Glomerular visceral epithelial cell (primary cell): ENCODE measurements around the gene SEC22B.
"Not testable (repeated sequence)": the region's sequence is repeated elsewhere in the genome, so short reads cannot be mapped to it uniquely, and the experiment has no call there.

ENCODE experiments used
- DNase-seq: peaks from one replicate; pipeline ENCODE4 v3.0.0-alpha.2; 2016; ENCODE audit errors: extremely low spot score

The SEC22B gene

DNA sequence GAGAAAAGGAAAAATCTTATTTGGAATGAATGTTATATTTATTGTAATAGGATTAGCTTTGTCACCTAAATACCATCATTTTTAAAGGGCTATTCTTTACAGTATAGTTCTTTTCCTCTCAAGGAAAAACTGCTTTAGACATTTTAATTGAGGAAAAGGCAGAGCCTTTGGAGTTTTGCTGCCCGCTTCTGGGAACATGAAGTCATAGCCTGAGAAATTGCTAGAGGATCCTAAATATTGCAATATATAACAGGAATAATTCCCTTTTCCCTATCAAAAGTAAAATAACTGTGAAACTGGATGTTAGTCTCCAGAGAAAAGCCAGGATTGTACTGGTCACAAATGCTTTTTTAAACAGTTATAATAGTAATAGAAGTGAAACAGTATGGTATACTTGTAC, 30.5 kb downstream of the SEC22B start:
- peak; percentile 30 for DNase-seq

DNA sequence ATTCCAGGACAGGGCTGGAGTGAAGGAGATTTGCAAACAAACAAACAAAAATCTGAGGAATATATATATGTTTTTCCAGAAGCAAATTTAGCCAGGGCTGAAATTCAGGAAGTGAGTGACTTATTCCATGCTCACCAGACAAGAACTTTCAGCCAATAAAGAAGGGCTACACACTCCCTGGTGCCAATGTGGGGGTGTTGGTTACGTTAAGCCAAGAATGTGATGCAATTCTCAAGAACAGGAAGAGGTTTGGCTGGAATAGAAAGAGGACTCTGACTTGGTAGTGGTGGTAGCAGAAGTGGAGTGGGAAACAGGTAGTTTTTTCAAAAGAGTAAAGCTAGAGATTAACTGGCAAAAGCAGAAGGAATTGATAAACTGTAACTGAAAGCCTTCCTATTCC, 31.7 kb downstream of the SEC22B start:
- DNase-seq = not testable (repeated sequence)

DNA sequence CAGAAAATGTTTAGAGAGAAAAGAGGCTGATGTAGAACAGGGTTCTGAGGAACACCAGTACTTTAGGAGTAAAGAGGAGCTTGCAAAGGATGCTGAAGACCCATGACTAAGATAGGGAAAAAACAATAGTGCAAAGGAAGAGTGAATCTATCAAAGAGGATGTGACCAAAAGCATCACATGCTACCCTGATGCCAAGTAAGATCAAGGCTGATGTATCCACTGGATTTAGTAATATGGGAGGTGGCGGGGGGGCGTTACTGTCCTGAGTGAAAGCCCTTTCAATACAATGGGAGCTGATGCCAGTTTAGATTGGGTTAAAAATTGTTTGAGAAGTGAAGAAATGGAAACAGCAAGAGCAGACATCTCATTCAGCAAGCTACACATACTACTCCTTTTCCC, 32.2 kb downstream of the SEC22B start:
- not testable (repeated sequence) for DNase-seq

DNA sequence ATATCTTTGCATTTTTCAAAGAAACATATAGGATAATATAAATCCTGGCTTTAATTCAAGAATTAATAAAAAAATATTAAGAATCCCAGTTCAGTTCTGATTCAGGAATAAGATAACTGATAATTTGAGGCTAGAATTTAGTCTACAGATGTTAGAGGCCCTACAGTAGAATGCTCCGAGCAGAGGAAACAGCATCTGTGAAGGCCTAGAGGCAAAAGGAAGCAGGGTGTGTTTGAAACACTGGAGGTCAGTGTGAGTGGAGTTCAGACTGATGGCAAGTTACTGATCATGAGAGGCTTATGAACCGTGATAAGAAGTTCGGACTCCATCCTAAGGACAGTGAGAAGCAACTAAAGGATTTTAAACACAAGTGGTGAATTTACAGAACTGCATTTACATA, 33.0 kb downstream of the SEC22B start:
- peak; percentile 44 for DNase-seq

DNA sequence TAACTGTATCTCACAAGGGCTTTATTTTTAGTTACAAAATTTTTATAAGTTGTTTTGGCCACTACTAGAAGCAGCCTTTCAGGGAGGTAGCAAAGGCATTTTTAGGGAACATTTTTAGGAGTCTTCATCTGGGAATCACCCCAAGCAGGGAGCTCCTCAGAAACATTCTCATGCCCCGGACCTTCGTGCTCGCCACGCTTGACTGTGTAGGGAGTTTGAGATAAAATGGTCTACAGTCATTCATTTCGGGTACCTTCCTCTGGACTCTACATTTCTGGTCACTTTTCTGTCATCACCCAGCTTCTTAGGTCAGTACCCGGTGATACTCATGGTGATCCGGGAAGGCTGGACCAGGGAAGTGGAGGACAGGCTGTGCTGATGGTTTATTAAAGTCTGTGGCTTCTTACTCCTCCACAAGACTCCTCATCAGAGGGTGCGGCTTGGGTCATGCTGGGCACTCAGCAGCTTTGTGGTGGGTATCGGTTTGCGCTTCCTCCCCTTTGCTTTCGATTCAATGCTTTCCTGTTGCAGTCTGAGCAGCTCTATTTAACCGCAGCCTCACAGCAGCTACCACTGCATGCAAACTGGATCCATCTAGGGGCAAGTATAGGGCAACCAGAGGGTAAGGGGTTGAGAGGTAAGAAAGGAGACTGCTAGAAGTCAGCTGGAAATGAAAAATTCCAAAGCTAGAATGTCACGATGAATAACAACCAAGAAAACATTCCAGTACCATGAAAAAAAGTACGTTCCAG, 33.6 kb downstream of the SEC22B start:
- DNase-seq = peak; percentile 94

DNA sequence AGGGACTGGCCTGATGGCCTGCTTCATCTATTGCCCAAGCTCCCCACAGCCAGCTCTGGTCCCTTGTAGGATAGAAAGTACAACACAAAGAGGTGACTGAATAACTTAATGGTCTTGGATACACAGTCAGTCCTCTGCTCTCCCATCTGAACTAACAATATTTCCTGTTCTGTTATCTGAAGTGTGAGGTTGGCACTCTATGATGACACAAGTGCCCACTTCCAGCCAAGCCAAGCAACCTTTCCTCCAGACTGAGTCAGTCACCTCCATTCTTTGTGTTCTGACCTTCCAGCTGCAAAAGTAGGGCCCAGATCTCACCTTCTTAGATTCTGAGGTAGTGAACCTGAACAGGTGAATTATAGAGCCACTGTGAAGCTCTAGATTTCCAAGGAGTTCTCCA, 34.5 kb downstream of the SEC22B start:
- DNase-seq = not testable (repeated sequence)

DNA sequence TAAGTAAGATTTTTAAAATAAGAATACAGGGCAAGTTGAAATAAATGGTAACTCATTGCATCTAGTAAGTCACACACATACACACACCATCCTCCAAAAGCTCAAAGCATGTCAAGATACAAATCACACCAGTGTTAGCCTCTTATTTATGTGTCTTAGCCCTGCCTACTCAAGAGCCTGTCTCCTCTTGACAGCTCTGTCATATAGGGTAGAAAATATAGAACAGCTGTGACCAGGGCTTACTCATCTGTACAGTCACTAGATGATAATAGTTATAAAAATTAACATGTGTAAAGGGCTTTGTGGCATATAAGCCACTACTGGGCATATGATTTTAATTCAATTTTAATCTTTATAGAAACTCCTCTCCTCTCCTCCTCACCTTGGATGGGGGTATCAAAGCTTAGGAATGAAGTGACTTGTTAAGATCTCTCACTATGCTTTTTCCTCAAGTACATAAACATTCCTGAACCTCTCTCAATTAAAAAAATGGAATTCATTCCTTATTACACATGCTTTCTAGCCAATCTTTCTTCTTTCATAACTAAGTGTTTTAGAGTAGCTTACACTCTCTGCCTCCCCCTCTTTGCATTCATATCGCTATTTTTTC, 35.6 kb downstream of the SEC22B start:
- not testable (repeated sequence) for DNase-seq

DNA sequence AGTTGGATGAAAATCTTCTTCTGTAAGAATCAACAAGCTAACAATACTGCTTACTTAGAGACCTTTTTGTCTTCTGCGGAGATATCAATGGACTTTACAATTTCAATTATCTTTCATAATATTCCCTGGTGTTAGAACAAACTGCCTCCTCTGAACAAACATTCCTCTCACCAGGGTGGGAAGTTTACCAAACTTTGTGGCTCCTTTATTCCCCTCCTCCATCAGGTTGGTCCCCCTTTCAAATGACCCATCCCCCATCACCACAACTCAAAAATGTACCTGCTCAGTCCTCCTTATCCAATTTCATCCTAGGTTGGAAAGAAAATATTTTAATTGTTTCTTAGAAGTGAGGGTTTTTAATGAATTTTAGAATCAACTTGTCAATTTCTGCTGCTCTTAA, 40.2 kb downstream of the SEC22B start:
- not testable (repeated sequence) for DNase-seq

DNA sequence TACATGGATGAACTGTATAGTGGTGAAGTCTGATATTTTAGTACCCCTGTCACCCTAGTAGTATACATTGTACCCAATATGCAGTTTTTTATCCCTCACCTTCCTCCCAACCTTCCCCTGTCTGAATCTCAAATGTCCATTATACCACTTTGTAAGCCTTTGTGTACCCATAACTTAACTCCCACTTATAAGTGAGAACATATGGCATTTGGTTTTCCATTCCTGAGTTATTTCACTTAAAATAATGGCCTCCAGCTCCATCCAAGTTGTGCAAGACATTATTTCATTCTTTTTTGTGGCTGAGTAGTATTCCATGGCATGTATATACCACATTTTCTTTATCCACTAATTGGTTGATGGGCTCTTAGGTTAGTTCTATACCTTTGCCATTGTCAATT, 42.4 kb downstream of the SEC22B start:
- not testable (repeated sequence) for DNase-seq

DNA sequence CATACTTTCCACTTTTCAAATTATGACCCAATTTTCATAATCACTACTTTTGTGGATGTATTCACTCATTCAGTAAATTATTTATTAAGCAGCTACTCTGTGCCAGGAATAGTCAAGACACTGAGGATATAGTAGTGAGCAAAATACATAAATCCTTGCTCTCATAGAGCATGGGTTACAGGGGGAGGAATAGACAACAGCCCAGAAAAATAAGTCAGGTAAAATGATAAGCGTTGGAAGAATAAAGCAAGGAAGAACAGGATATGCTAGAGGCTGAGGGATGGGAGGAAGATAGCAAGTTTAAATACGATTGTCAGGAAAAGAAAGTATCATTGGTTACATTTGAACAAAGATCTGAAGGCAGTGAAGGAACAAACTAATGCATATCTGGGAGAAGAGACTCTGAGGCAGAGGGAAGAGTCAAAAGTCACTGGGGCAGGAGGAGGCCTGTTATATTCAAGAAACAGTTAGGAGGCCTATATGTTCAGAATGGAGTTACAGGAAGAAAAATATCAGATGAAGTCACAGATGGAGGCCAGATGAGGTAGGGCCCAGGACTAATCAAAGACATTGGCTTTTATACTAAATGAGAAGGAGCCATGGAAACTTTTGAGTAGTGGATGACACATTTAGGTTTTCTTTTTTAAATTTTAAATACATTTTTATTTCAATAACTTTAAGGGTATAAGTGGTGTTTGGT, 42.9 kb downstream of the SEC22B start:
- no peak for DNase-seq

DNA sequence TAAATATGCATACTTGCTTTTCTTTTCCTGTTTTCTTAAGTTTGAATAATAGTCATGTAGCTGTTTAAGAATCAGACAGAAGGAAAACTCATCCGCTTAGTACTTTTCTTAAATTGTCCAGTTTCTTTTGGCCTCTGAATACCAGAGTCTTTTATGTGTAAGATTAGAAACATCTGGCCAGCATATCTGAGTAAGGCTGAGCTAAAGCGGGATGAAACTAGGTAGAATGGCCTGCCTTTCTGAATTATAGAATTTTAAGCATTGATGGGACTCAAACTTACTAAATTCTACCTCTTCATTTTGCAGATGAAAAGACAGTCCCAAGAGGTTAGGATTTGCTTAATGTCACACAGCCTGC, 43.9 kb downstream of the SEC22B start:
- not testable (repeated sequence) for DNase-seq

DNA sequence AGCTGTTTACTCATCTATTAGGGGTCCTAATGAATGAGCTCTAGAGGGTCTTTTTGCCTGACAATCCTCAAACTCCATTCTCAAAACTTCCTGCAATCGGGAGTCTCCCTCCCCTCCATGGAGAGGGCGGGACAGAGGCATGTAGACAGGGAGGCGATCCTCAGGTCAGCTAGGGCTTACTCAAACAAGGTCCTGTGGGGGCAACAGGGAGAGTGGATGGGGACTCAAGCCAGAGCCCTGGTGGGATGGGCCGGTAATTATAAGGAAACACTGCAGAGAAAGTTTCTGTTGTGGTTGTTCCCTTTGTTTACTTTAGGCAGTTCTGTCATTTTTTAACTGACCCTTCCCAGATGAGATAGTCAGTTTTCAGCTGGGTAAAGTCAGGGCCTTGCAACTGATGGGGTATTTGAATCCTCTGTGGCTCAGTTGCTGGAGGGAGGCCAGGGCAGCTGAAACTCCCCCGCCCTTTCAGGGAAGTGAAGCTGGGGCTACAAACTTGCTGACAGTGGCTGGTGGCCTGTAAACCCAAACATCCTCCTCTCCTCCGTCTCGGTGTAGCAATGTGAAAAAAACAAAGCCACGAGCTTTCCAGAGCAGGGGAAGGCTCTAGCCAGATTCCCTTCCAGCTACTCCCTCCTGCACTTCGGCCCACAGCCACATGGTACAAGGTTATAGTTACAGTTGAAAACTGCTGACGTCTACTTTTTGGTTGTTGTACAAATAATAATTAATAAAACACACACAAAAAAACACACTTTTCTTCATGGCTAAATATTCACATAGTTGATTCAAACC, 44.5 kb downstream of the SEC22B start:
- DNase-seq = peak; percentile 61

DNA sequence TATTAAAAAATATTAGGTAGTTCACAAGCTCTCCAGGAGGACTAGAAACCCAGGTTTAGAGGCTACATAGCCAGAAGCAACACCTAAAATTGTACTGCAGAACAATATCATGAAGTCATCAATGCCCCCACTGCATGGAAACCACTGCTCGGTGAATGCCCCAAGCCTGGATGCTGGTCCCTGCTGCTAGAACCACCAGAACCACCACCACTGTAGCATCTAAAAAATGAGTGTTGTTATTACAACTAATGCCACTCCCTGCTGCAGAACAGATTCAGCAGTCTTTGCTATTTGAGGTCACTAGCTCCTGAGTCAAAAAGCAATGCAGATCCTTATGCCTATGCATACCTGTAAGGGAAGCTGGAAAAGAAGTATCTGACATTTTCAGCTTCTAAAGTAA, 48.4 kb downstream of the SEC22B start:
- DNase-seq = not testable (repeated sequence)

DNA sequence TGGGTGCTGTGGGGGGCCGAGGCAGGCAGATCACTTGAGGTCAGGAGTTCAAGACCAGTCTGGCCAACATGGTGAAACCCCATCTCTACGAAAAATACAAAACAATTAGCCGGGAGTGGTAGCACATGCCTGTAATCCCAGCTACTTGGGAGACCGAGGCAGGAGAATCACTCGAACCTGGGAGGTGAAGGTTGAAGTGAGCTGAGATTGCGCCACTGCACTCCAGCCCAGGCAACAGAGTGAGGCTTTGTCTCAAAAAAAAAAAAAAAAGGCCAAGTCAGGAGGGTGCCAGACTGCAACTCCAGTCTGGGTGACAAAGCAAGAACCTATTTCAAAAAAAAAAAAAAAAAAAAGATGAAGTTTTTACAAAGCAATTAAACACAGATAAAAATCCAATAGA, 50.1 kb downstream of the SEC22B start:
- DNase-seq = not testable (repeated sequence)

DNA sequence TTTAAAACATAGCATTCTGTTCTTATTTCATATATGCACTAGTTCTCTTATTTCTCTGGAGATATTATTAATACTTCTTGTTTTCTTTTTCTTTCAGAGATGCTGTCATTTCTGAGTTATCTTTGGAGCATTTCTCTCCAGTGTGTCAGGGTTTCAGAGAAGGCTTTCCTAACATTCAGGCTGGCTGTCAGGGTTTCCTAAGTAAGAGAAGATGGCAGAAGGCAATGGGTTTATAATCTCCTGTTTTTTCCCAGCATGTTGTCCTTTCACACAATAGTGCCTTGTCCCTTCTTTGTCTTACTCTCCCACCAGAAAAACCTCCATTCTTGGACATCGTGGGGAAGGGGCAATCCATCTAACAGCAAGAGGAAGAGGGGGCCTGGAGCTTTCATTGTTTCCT, 51.7 kb downstream of the SEC22B start:
- not testable (repeated sequence) for DNase-seq

DNA sequence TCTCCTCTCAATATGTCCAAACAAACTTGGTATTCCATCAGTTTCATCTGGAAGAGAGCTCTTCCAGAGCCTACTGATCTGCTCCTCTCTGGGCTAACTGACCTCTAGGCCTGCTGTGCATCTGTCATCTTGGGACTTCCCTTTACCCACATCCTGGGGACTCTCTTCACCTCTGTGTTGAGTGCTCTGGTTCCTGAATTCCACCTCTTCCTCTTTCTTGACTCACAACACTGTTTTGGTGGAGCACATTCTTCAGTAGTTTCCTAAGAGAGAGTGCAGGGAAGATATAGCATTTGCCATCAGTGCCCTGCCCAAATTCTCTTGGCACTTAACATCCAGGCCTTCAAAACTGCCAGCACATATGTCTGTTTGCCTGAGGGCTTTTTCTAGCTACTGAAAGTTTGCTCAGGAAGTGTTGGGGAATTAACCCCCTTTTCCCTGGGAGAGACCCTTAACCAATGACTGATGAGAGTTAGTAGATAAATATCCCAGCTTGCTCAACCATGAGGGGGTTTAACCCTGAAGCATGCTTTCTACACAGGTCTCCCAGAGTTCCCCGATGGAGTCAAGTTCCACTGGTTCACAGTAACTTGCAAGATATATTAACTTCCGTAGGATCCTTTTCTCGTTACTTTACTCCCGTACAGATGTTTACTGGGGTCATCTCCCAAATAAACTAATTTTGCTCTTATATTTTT, 52.4 kb downstream of the SEC22B start:
- not testable (repeated sequence) for DNase-seq

DNA sequence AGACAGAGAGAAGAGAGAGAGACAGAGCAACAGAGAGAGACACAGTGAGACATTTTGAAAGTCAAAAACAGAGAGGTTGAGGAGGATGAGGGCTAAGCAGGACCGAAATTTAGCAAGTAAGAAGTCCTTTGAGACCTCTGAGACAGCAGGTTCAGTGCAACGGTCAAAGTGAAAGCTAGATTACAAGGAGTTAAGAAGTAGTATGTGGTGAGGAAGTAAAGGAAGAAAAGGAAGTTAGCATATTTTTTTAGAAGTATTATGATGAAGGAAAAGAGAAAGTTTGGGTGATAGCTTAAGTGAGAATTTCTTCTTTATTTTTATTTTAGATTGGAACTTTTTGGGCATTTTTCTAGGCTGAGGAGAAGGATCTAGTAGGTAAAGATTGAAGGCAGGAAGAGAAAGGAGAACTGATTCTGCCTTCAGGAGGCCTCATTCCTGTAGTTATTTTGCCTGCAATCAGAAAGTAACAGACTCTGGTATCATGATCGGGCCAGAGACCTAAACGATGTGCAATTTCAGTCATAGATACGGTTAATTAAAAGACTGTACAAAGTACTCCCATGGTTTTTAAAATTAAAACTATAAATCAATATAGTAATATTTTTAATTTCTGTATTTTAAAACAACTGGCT, 53.9 kb downstream of the SEC22B start:
- DNase-seq = not testable (repeated sequence)

DNA sequence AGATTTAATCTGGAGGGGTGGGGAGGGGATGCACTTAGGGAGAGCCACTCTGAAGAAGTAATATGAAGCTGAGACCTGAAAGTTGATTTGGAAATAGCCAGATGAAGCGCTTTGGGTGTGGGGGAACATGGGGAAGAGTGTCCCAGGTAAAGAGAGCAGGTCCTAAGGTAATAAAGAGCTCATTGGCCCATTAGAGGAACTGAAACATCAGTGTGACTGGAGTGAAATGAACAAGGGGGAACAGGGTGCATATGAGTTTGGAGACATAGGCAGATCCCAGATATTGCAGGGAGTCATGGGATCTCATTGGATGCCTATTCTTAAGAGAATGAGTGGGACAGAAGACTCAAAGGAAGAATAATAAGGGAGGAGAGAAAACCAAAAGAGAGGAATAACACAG, 54.5 kb downstream of the SEC22B start:
- DNase-seq = not testable (repeated sequence)

DNA sequence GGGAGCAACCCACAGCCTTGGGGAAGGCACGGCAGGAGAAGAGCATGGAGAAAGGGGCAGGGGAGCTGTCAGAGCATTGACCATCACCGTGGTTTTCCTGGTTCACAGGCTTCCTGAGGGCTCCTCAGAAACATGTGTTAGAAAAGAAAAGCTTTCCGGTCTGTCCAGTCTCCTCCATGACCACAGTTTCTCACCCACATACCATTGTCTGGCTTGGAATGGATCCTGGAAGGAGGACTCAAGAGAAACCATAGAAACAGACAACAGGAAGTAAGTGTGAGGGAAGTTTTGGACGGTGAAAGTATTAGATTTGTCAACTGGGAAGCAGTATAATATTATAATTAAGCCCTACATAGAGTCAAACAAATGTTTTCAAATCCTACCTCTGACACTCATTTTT, 55.8 kb downstream of the SEC22B start:
- not testable (repeated sequence) for DNase-seq

DNA sequence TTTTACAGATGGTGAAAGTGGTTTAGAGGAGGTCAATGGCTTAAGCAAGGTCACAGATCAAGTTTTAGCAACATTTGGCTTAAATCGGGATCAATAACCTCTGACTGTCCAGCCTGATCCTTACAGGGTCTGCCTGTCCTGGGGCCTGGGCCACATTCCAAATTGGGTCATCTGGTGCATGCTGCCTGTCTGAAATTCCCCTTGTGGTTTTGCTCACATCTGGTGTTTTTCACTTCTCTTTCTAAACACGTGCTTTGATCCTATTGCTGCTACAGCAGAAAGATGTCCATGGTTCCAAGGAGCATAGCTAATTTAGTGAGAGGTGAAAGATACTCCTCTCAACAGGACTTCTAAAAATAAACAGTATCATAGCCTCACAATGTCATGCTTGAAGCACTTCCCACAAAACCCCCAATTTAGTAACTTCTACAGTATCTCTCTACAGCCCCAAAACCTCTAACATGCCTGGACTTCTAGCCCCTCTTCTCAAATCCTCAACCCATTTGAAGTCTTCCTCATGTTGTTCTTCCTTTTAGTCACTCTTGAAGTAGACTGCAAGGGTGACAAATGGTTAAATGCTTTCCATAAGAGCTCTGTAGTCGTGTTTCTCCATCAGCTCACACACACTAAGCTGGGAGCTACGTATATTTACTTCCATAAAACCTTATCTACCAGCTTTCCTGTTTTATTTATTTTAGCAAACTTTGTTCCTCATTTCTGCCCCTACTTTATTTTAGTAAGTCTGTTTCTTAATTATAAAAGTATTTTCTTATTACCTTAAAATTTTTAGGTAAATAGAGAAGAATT, 58.7 kb downstream of the SEC22B start:
- peak; percentile 17 for DNase-seq
